ENCODE data around the gene PROK1. TPM values are rescaled to one million over a fixed set of nuclear protein-coding genes. Genes with fewer than 3 reads are reported as not detected.
A peak's percentile ranks its signal among the peaks of the same experiment; 100 is the strongest.

The PROK1 gene
- total and polyA plus RNA-seq, 2 of the 13 experiments (the other 11 are each of a cell fraction or from before 2014, with no cell fraction given) = 0.07 TPM; not detected in 1

DNA sequence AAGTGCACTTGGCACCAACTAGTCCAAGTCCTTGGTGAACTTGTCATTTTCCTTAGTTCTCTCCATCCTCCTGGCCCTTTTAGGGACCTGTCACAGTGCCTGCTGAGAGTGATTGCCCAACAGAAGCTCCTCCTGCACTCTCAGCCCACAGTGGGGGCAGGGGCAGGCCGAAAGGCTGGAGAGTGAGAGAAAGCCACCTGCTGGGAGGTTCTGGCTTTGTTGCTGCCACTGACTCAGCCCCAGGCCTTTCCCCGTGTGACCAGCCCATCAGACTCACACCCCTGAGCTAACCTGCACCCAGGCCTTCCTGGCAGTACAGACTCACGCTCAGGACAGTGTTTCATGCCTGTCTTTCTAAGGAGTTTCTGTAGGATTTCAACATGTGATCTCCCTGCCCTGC, 17.1 kb upstream of the PROK1 start (continued):
- TF ChIP-seq, protein P1, sequence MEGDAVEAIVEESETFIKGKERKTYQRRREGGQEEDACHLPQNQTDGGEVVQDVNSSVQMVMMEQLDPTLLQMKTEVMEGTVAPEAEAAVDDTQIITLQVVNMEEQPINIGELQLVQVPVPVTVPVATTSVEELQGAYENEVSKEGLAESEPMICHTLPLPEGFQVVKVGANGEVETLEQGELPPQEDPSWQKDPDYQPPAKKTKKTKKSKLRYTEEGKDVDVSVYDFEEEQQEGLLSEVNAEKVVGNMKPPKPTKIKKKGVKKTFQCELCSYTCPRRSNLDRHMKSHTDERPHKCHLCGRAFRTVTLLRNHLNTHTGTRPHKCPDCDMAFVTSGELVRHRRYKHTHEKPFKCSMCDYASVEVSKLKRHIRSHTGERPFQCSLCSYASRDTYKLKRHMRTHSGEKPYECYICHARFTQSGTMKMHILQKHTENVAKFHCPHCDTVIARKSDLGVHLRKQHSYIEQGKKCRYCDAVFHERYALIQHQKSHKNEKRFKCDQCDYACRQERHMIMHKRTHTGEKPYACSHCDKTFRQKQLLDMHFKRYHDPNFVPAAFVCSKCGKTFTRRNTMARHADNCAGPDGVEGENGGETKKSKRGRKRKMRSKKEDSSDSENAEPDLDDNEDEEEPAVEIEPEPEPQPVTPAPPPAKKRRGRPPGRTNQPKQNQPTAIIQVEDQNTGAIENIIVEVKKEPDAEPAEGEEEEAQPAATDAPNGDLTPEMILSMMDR (CRISPR knock-in tag; IDR thresholded peaks at IDR 0.05) = peak; percentile 55
- TF ChIP-seq HOXA7 (CRISPR knock-in tag; IDR thresholded peaks at IDR 0.05) = no peak
- 0 out of 2 replicates have a peak, but pooled peaks have one; percentile 21 for TF ChIP-seq ZFP91 (CRISPR knock-in tag; IDR thresholded peaks at IDR 0.05; ENCODE audit: borderline replicate concordance)
- peak; percentile 36; the same call in 1 of the 2 replicates for TF ChIP-seq ZFX (CRISPR knock-in tag; IDR thresholded peaks at IDR 0.05; ENCODE audit: low read depth)
- TF ChIP-seq HNF4A (CRISPR knock-in tag; IDR thresholded peaks at IDR 0.05) = 0 out of 2 replicates have a peak, but pooled peaks have one; percentile 7
- TF ChIP-seq ZSCAN5A (CRISPR knock-in tag; IDR thresholded peaks at IDR 0.05; ENCODE audit: borderline replicate concordance) = no peak

DNA sequence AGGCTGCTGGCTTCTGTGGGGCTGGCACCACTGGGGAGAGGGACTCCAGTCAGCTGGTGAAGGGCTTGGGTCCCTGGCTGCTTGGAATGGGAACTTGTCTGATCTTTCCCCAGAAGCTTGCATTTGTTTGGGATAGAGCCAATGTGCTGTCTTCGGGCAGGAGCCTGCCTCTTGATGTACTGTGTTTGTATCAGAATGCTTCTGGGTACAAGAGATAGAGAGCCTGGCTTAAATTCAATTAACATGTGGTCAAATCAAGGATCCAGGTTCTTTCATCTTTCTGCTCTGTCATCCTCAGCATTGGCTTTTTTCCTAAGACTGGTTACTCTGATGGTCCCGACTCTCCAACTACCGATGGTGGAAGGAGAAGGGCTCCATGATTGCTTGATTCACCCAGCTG, 16.0 kb upstream of the PROK1 start:
- no peaks in the 10 kb centered on the region for H3K36me3 ChIP-seq (replicated peaks in 1 of 2; ENCODE audit: control insufficient read depth in 1 of 2, insufficient read depth in 2 of 2, low read length in 2 of 2)
- no peaks in the 10 kb centered on the region for H4K20me1 ChIP-seq (ENCODE audit: insufficient read depth, low read length)
- 38% methylated on average over 3 of the region's 3 CpGs for whole genome bisulfite sequencing (ENCODE audit: low lambda C conversion rate)
- H3K4me3 ChIP-seq (replicated peaks in 1 of 3; ENCODE audit: insufficient read depth in 1 of 3, low read depth in 2 of 3, low read length in 3 of 3) = no peak overlapping the region
- H3K79me2 ChIP-seq (ENCODE audit: insufficient read depth, low read length) = no peaks in the 10 kb centered on the region
- no peak overlapping the region for H3K27ac ChIP-seq (ENCODE audit: extremely low read length, insufficient read depth, low read length)
- POLR2A ChIA-PET = no interaction called here
- intact Hi-C loops (cut with micrococcal nuclease; ENCODE audit: unreplicated experiment) = no loop called here
- H3K27me3 ChIP-seq (ENCODE audit: control insufficient read depth in 1 of 2, insufficient read depth in 2 of 2, low read length in 2 of 2) = peaks cover 1 to 19% of the 10 kb centered on the region in 2 experiments; a peak in 4 of 5 replicates
- BruUV-seq (replicated peaks) = no TSS peak
- H3K4me1 ChIP-seq (ENCODE audit: insufficient read depth, low read length) = peaks cover 10% of the 10 kb centered on the region; the same call in 1 of the 2 replicates
- in situ Hi-C loops (cut with HindIII; ENCODE audit: extremely low pct_ligation_motif_present, low pct_unique_long_range_greater_than_20kb) = no loop called here
- DNase-seq (ENCODE audit: low spot score) (no peak), ATAC-seq (no peak), FAIRE-seq (no peak)
- no peak overlapping the region for H2AFZ ChIP-seq (ENCODE audit: low read length)
- H3K9ac ChIP-seq (ENCODE audit: insufficient read depth, low read depth, low read length) = no peak overlapping the region
- CTCF ChIA-PET (ENCODE audit: low intra/inter-chr PET ratio, low total read pairs) = no interaction called here
- no peak overlapping the region for H3K4me2 ChIP-seq (ENCODE audit: low read depth, low read length)
- no peaks in the 10 kb centered on the region for H3K9me3 ChIP-seq (ENCODE audit: low read length)
- TF ChIP-seq MED8 (CRISPR knock-in tag; IDR thresholded peaks at IDR 0.05; ENCODE audit: insufficient replicate concordance) (no peak), RARA (CRISPR knock-in tag; IDR thresholded peaks at IDR 0.05) (no peak), ZNF598 (CRISPR knock-in tag; IDR thresholded peaks at IDR 0.05; ENCODE audit: borderline replicate concordance) (no peak), SRSF4 (IDR thresholded peaks at IDR 0.05; ENCODE audit: low read depth, low read length, poor library complexity, severe bottlenecking) (no peak), ZBTB37 (CRISPR knock-in tag; IDR thresholded peaks at IDR 0.05) (no peak), CBX2 (IDR thresholded peaks at IDR 0.05; ENCODE audit: low read depth, low read length) (no peak), CBX2 (CRISPR knock-in tag; IDR thresholded peaks at IDR 0.05; ENCODE audit: low read depth) (no peak), CEBPB (IDR thresholded peaks at IDR 0.05; ENCODE audit: borderline replicate concordance, low read depth, low read length) (no peak), ZMYM2 (CRISPR knock-in tag; IDR thresholded peaks at IDR 0.05) (no peak), HES4 (CRISPR knock-in tag; IDR thresholded peaks at IDR 0.05; ENCODE audit: borderline replicate concordance) (no peak), MXD1 (CRISPR knock-in tag; IDR thresholded peaks at IDR 0.05) (no peak)
